NB4 (cell line): ENCODE measurements around the gene RAB32.

Experiments used
- DNase-seq: peaks from one replicate; pipeline ENCODE4 v3.0.0; 2010; ENCODE audit warnings: low read depth
- H3K4me3 ChIP-seq: one replicate; pipeline ENCODE4 v1.5.1; 2011; ENCODE audit warnings: mild to moderate bottlenecking, low read depth, low read length, moderate library complexity
- CTCF ChIP-seq: IDR thresholded peaks from one replicate; pipeline ENCODE4 v1.5.1; 2012; ENCODE audit warnings: low read depth, low read length
- MAX ChIP-seq: IDR thresholded peaks from 2 replicates; pipeline ENCODE4 v1.6.1; 2011; ENCODE audit warnings: low read depth, low read length
- MYC ChIP-seq: IDR thresholded peaks from 2 replicates; pipeline ENCODE4 v1.6.1; 2011; ENCODE audit warnings: low read depth, low read length
- POLR2A ChIP-seq: IDR thresholded peaks from 2 replicates; pipeline ENCODE4 v1.6.1; 2011; ENCODE audit warnings: mild to moderate bottlenecking; ENCODE audit not compliant: insufficient read length; ENCODE audit errors: extremely low read depth

Gene RAB32

GRCh38 chr6:146543211-146543939, at the start of gene RAB32:
Gene RAB32, plus strand, starts transcription at chr6:146543833. Its CDS starts 39 bp downstream, at chr6:146543872.
- TF ChIP-seq MAX (no peak), POLR2A (peak; percentile 46), CTCF (peak; percentile 59), MYC (no peak)
- DNase-seq: peak; percentile 94
- H3K4me3 ChIP-seq: peak within 1 kb of the TSS; percentile 76

- no peak overlapping the region for H3K4me3 ChIP-seq
- TF ChIP-seq MYC (no peak), POLR2A (no peak)
- DNase-seq: no peak
These were observed 45.3 kb upstream of the RAB32 start for GRCh38 chr6:146498309-146498708.

- no peak for DNase-seq
- no peak for TF ChIP-seq MAX
- no peak for TF ChIP-seq CTCF
- no peak for TF ChIP-seq POLR2A
- no peak for TF ChIP-seq MYC
- H3K4me3 ChIP-seq: no peak overlapping the region
These were observed 40.5 kb upstream of the RAB32 start for GRCh38 chr6:146503096-146503495.

GRCh38 chr6:146515212-146515611, 28.4 kb upstream of the RAB32 start:
- TF ChIP-seq MAX (no peak), CTCF (no peak), POLR2A (no peak), MYC (no peak)
- H3K4me3 ChIP-seq: no peak overlapping the region
- DNase-seq: no peak

- DNase-seq: no peak
- TF ChIP-seq MYC: no peak
- no peak for TF ChIP-seq POLR2A
- no peak overlapping the region for H3K4me3 ChIP-seq
These were observed 17.4 kb upstream of the RAB32 start for GRCh38 chr6:146526192-146526591.

- TF ChIP-seq CTCF (no peak), MAX (no peak), POLR2A (no peak), MYC (no peak)
- H3K4me3 ChIP-seq: no peak overlapping the region
These were observed 10.9 kb upstream of the RAB32 start for GRCh38 chr6:146532702-146533101.

GRCh38 chr6:146542881-146543210, 787 bp upstream of the RAB32 start:
- TF ChIP-seq MYC: no peak
- TF ChIP-seq POLR2A: no peak
- no peak for TF ChIP-seq MAX
- TF ChIP-seq CTCF: no peak
- peak overlapping the region; percentile 56 for H3K4me3 ChIP-seq
- no peak for DNase-seq

More at GRCh38 chr6:146532702-146533101, 10.9 kb upstream of the RAB32 start:
- no peak for DNase-seq
